Stimulated activated CD4-positive, alpha-beta T cell treated with anti-CD3 and anti-CD28 coated beads, Interleukin-1b, Interleukin-23, amount 100 ng/mL, for 24 hours (primary cell): ENCODE measurements around the gene AR.
"Not testable (repeated sequence)": the region's sequence is repeated elsewhere in the genome, so short reads cannot be mapped to it uniquely, and the experiment has no call there.

Experiments used
- DNase-seq, 4 experiments: peaks; one replicate each; pipeline ENCODE4 v3.0.0-alpha.2; 2020; ENCODE audit warnings: low read depth in 4 of 4, low spot score in 1 of 4

The AR gene

DNA sequence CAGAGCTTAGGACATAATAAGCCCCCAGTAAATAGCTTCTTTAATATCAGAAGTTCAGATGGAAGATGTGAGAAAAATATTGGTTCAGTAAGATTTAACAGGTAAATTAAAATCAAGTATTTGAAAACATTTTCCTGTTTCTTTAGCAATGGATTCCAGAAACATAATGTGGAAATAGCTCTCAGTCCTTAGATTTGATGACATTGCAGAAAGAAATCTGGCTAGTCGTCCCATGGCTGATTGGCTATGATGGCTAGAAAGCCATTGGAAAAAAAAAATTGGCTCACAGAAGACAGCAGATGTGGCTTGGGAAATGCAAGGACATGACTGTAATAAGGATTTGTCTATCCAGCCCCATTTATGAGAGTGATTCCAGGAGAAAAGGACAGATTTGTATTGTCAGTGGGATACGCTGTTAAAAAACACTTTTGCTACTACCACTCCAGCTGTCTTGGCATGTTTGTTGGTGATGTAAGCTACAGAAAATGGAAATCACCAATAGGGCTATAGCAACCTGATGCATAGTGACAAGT is 78.3 kb downstream of the AR start:
- no peak for DNase-seq

DNA sequence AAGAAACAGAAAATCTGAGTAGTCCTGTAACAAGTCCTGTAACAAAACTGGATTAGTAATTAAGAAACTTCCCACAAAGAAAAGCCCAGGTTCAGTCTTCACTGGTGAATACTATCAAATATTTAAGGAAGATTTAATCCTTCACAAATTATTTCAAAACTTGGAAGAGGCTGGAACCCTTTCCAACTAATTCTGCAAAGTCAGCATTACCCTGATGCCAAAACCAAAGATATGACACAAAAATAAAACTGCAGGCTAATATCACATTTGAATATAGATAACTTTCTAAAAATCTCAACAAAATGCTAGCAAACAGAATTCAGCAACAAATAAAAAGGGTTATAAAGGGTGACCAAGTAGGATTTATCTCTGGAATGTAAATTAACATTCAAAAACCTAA is 80.5 kb downstream of the AR start:
- DNase-seq, result no peak

DNA sequence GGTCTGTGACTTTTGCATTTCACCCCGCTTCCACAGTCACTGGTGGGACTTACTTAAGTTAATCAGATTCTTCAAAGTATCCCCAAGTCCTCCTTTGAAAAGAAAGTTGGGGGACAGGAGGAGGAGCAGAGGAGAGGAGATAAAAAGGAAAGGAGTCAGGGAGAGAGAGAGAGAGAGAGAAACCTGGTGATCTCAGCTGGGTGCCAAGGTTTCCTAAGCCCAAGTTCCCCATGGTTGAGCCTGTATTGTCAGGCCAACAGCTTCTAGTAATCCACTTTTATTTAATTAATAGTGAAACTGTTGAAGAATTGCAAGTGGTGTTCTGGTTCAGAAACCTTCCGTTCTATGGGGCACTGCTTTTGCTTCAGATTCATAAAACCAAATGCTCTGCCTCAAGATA is 91.6 kb downstream of the AR start:
- DNase-seq, result no peak

DNA sequence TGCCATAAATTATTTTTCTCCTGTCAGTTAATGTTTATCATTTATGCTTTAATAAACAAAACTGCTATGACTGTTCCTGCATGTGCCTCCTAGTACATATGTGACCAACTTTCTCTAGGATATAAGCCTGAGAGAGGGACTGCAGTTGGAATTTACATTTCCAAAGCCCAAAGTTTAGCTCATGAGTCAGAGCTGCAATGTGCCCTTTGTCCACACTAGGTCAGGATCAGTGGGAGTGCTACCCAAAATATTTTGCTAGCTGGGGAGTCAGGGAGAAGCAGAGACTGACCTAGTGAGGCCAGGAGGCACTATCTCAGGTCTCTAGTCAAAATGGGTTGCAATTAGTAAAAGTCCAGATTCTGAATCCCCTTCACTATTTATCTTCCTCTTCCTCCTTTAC is 92.7 kb downstream of the AR start:
- DNase-seq, result no peak

DNA sequence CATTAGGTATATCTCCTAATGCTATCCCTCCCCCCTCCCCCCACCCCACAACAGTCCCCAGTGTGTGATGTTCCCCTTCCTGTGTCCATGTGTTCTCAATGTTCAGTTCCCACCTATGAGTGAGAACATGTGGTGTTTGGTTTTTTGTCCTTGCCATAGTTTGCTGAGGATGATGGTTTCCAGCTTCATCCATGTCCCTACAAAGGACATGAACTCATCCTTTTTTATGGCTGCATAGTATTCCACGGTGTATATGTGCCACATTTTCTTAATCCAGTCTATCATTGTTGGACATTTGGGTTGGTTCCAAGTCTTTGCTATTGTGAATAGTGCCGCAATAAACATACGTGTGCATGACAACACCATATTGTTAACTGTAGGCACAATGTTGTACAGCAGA is 93.5 kb downstream of the AR start:
- not testable (repeated sequence) for DNase-seq

DNA sequence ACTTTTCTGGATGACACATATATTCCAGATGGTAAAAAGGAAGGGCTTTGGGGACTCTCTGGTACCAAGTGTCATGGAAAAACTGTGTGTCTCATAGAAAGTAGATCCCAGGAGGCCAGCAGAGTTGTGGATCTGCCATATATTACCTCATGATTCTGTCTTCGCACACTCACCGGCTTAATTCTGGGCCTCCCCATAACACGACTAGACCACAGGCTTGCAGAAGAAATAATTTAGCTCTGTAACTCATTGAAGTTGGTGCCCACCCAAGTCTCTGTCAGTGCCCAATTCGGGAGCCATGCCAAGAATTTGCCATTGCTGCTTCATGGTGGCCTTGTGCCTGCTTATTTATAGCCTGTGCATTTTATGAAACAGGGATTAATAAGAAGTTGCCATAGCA is 104.5 kb downstream of the AR start:
- no peak for DNase-seq

DNA sequence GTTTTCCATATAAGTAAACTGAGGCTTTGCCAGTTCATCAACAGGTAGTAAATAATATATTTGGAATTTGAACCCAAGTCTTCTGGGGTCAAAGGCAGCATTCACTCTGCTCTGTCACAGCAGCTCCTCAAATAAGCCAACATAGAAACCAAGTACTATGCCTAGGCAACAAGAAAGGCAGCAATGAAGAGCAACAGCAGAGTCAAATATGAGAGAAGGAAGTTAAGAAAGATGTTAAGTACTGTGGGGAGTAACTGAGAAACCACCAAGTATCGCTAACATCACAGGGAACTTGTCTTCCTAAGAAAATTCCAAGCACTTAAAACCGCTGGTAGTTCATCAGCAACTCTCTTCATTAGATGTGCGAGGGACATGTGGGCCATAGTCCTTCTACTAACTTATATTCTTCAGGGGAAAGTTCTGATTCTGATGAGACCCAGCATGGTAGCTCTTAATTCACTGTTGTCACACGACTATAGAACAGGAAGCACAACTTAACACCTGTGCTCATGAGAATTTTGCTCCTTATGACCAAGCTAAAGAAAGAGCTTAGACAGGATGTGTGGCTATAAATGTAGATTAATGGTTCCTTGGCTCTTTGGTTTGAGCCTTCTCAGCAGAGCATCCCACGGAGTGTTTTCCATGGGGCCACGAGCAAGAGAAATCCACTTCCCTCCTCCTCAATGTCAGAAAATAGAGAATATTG is 107.8 kb downstream of the AR start:
- no peak for DNase-seq

DNA sequence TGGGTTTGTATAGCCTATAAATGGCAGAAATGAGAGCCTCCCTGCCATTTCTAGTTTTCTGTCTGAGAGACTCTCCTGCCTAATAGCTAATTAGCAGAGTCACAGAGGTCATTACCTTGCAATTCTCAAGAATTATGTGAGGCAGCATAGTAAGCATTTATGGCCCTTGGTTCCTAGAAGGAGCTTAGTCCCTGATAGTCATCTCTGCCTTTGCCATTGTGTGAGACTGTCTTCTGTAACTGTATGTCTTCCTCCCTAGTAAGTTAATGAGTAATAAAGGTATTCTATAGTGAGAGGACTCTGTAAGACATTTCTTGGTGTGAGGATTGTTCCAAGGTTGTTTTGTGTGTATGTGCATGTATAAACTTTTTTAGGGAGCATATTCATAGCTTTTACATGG is 108.7 kb downstream of the AR start:
- DNase-seq, result no peak

DNA sequence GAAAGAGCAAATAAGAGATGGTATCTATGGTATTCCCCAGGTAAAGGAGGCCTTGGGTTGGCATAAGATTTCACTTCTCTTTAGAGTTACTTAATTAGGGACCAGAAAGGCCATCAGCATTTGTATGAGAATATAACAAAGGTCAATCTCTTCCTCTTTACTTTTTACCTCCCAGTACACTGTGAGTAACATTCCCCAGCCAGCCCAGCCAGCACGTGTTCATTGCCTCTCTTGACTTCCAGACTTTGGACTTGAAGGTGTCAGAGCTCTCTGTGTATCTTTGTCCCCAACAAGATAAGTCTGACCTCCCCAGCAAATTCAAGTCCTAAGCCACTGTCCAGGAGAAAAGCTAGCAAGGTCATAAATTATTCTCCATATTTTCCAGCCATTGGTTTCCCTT is 110.5 kb downstream of the AR start:
- DNase-seq, result no peak

DNA sequence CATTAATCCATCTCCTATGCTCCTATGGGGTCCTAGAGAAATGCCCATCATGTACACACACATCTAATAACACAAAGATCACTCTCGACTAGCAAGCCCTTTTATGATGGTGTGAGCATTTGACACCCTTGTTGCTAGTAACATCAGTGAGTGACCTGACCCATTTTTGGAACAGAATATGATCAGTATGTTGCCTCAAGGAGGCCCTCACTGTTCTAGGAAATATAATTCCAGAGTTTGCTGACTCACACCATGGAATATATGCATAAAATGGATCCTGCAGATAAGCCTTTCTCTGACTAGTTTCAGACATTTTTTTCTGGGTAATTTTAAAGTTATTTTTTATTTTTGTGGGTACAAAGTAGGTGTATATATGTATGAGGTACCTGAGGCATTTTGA is 121.8 kb downstream of the AR start:
- DNase-seq, result no peak

DNA sequence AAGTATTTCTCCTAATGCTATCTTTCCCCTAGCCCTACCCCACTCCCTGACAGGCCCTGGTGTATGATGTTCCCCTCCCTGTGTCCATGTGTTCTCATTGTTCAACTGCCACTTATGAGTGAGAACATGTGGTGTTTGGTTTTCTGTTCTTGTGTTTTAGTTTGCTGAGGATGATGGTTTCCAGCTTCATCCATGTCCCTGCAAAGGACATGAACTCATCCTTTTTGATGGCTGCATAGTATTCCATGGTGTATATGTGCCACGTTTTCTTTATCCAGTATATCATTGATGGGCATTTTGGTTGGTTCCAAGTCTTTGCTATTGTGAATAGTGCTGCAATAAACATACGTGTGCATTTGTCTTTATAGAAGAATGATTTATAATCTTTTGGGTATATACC is 126.9 kb downstream of the AR start:
- DNase-seq, result not testable (repeated sequence)

DNA sequence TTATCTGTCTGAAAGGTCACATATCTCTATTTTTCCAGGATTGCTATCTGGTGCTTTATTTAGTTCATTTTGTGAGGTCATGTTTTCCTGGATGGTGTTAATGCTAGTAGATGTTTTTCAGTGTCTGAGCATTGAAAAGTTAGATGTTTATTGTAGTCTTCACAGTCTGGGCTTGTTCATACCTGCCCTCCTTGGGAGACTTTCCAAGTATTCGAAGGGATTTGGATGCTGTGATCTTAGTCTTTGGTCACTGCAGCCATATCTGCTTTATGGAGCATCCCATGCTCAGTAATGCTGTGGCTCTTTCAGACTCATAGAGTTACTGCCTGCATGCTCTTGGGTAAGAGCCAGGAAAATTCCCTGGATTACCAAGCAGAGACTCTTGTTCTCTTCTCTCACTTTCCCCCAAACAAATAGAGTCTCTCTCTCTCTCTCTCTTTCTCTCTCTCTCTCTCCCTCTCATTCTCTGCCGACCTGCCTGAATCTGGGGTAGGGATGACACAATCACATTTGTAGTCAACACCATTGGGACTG is 130.0 kb downstream of the AR start:
- DNase-seq, result no peak

DNA sequence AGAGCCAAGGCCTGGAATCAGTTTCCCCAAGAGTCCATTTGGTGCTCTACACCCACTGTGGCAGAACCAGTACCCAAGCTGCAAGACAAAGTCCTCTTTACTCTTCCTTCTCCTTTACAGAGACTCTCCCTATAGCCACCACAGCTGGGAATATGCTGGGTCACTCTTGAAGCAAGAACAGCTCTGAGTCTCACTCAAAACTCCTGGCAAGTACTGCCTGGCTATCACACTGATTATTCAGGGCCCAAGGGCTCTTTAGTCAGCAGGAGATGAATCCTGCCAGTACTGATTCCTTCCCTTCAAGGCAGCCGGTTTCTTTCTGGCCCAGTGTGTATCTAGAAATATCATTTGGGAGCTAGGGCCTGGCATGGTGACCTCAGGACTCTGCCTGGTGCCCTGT is 130.9 kb downstream of the AR start:
- DNase-seq, result no peak

DNA sequence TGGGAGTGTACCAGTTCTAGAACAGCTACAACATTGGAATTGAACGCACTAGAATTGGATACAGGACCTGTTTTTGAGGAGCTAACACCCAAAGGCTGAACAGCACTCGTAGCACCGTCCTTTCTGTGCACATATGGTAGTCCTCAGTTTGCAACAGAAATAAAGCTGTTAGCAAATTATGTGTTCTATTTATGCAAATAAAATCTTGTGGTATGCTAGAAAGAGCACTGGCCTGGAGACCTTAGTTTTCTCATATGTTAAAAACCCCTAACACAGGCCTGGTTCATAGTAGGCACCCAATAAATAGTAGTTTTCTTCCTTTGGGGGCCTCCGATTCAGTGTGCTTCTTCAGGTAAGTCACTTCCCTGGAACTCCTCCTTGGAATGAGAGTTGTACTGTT is 140.3 kb downstream of the AR start:
- no peak for DNase-seq

DNA sequence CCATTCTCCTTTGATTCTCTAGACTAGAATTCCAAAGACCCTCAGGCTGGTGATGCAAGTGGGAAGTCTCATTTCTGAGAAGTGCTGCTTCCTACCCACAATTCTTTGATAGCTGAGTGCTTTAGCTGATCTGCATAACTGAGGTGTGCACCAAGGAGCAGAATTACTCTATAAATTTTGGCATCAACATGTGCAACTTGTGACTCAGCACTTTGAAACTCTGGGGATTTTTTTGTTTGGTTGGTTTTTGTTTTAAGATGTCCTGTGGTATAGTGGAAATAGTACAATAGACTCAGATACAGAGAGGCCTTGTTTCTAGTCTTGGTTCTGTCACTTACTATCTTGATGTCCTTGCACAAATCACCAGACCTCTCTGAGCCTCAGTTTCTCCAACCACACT is 148.4 kb downstream of the AR start:
- DNase-seq, result no peak

DNA sequence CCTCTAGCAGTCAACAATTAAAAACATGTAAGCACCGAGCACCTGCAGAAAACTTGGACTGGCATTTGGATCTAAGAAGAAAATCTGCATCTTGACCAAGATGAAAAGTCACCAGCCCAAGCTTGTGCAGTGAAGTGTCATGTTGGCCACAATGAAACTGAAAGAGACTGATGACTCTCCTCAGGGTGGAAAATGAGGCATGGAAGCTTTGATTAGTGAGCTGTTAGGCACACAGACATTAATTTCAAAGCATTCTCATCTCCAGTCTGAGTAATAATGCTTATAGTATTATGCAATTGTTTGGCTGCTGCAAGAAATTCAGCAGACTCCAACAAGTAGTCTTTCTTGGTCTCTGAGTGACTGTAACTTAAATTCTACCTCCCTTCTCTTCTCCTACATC is 150.1 kb downstream of the AR start:
- no peak for DNase-seq

DNA sequence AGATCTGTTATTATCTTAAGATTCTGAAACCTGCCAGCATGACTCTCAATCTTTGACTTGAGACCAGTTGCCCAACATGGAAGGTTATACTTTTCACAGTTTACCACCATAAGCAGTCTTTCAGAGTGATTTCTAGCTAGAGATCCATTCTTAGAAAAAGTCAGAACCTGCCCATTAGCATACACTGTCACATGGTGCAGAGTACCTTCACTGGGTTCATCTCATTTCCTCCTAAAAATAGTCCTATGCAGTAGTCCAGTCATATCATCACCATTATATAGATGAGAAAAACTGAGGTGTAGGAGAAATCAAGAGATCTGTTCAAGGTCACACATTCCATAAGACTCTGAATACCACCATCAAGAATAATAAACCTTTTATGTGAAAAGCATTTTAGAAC is 153.6 kb downstream of the AR start:
- DNase-seq, result no peak

DNA sequence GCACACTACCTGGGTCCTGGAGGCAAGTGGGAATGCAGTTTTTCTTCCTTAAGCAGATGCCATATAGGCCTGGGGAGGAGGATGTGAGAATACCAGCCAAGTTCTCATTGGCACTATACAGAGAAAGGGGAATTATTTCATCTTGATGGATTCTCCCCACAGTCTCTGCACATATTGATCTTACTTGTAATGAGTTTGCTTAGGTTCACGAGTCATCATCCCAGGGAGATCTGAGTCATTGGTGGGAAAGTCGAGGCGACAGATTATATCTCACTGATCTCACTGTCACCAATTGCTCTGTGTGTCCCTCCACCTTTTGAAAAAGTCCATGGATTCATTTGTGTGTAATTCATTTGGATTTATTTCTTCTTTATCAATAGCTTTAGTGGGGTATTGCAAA is 156.8 kb downstream of the AR start:
- no peak for DNase-seq

DNA sequence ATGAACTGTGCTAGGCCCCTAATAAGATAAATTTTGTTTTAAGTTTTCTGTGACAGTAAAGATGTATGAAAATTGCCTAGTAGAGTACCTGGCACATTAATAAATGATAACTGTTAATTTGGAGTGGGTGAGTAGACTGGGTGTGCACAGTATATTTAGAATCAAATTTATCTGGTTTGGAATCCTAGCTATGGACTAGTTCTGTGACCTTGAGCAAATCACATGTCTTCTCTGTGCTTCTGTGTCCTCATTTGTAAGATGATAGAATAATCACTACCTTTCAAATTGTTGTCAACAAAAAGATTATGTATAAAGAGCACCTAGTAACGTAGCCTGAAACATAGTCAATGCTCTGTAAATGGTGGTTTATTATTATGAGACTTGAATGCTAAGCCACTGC is 170.2 kb downstream of the AR start:
- DNase-seq, result no peak

DNA sequence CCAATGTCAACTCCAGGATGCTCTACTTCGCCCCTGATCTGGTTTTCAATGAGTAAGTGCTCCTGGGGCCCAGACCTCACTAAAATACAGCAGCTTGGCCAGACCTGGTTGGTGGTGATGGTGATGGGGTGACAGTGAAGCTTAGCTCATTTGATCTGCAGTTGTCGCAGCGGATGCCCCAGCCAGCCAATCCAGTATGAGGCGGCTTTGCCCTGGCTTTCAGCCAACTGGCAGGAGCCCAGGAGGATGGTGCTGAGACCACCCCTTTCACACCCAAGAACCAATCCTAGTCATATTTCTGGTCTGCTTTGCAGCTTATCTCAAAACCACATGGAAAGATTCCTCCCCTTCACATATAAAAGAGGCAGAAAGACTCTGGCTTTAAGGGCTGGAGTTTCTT is 173.8 kb downstream of the AR start:
- no peak for DNase-seq

DNA sequence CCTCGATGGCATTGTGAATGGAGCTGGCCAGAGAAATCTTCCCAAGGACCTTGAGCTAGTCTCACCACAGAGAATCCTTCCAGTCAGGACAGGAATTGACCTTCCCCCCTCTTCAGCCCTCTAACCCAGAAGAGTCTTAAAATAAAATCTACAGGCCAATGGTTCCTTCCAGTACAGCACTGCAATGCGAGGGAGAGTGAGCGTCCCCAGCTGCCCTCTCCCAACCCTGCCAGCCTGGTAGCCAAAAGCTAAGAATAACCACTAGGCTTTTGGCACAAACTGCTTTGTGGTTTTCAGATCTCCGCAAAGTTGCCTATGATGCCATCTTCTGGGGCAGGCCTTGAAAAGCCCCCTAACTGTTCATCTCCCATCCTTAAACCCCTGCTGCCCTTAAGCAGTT is 175.1 kb downstream of the AR start:
- no peak for DNase-seq

DNA sequence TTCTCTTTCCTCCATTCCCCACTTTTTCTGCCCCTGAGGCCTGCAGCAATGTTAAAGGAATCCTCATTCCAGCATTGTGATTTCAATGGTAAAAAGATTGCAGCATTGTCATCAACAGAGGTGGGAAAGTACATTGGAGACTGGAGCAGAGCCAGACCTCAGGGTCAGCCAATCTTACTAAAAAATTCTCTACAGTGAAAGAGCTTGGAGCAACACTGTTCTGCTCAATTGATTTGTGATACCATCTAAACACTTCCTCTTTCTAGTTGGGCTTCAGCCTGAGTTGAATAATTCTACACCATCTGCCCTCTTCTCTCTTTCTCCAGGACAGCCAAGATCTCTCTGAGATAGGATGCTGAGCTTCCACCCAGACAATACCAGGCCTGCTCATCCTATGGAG is 176.5 kb downstream of the AR start:
- no peak for DNase-seq

DNA sequence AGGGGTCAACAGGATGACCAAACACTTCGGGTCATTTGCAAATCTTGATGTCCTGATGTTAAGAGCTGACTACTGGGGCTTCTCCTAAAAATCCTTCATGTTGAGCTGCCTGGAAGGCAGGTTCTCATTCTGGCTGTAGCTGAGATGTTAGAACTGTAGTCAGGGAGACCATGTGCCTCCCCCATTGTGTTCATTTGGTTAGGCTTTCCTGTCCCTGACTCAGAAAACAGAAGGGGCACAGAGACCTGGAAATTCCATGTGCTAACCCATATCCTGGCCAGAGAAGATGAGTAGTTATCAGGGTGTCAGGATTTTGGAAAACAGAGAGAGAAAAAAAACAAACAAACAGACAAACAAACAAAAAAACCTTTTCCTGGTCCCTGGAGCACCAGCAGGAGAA is 177.5 kb downstream of the AR start:
- DNase-seq, result no peak
